Upper lobe of left lung (tissue), 6 donors: ENCODE data around the gene GSKIP. TPM values are rescaled to one million over a fixed set of nuclear protein-coding genes. Genes with fewer than 3 reads are reported as not detected.

Experiments
- ATAC-seq, 2 donors: fragments of 200-7000 bp; cut with Tn5 transposase; one replicate each; pipeline ENCODE4 v1.9.1; 2022; ENCODE audit warnings: mild to moderate bottlenecking in 2 of 2, moderate library complexity in 2 of 2; ENCODE audit not compliant: low FRiP score in 2 of 2
- DNase-seq, 2 donors: peaks; one replicate each; pipeline ENCODE4 v3.0.0-alpha.2; 2019 to 2020
- H3K27ac ChIP-seq, 4 donors: fragments of 200-600 bp; sonication (generic); one replicate each; pipeline ENCODE4 v1.5.1; 2016 to 2019
- H3K27me3 ChIP-seq, 4 donors: fragments of 200-600 bp; sonication (generic); one replicate each; pipeline ENCODE4 v1.5.1; 2017 to 2019
- H3K36me3 ChIP-seq, 4 donors: fragments of 200-600 bp; sonication (generic); one replicate each; pipeline ENCODE4 v1.5.1; 2016 to 2019
- H3K4me1 ChIP-seq, 4 donors: fragments of 200-600 bp; sonication (generic); one replicate each; pipeline ENCODE4 v1.5.1; 2018 to 2019
- H3K4me3 ChIP-seq, 4 donors: fragments of 200-600 bp; sonication (generic); one replicate each; pipeline ENCODE4 v1.5.1; 2017 to 2019; ENCODE audit warnings: mild to moderate bottlenecking in 2 of 4, moderate library complexity in 1 of 4
- H3K9me3 ChIP-seq, 4 donors: fragments of 200-600 bp; sonication (generic); one replicate each; pipeline ENCODE4 v1.5.1; 2018 to 2019
- CTCF ChIP-seq, 6 experiments: fragments of 450-650 bp in 4 of 6; fragments of 200-600 bp in 2 of 6; sonication (generic) in 2 of 6; IDR thresholded peaks; one replicate each; pipeline ENCODE4 v1.5.1; 2016 to 2019; ENCODE audit warnings: antibody characterized with exemption in 6 of 6
- EP300 ChIP-seq, 4 donors: sonication (generic); formaldehyde crosslinking; IDR thresholded peaks; one replicate each; pipeline ENCODE4 v1.5.1; 2017; ENCODE audit warnings: antibody characterized with exemption in 4 of 4, control low read depth in 2 of 4
- POLR2A ChIP-seq, 4 donors: fragments of 450-650 bp; IDR thresholded peaks; one replicate each; pipeline ENCODE4 v1.5.1; 2016 to 2017; ENCODE audit warnings: antibody characterized with exemption in 4 of 4, mild to moderate bottlenecking in 2 of 4
- POLR2AphosphoS5 ChIP-seq, 2 donors: sonication (generic); formaldehyde crosslinking; IDR thresholded peaks; one replicate each; pipeline ENCODE4 v1.5.1; 2017; ENCODE audit warnings: antibody characterized with exemption in 2 of 2
- WGBS, 2 donors: methylation state at CpG; one replicate each; pipeline ENCODE4 v1.1.5; 2017 to 2018; 5-methylcytosine and 5-hydroxymethylcytosine counted together
- total RNA-seq, 6 donors: library from RNA; depleted of rRNA in 4 of 6; stranded (reverse); fragments of >200 nt in 4 of 6; gene quantifications; one replicate each; pipeline versions ENCODE4 v1.1.0 to v1.2.1, GENCODE V29; 2016 to 2021
- donor health status: DM: no; HTN: no; CAD: no; lungs with moderate emphysema.
- donor health status: DM: no; HTN: yes; CAD: no; lungs with severe emphysema.

The GSKIP gene
- total RNA-seq, 6 donors from 2014 or later: 5.4 to 19.6 (median 14.3) TPM

DNA sequence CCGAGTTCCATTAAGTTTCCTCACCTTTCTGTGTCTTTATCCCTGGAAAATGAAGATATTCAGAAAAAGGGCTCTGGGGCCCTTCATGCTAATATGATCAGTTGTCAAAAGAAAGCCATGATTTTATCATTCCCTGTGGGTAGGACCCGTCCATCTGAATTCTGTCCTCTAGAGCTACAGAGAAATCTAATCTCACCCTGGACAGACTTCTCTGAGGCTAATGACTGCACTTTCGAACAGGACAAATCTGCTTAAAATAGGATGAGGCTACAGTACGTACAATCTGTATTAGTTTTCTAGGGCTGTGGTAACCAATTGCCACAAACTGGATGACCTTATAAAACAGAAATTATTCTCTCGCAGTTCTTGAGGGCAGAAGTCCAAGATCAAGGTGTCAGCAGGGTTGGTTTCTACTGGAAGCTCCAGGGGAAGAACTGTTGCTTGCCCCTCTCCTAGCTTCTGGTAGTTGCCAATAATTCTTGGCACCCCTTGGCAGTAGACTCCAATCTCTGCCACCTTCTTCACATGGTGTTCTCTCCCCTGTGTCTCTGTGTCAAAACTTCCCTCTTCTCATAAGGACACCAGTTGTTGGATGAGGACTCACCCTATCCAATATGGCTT lies 29.9 kb downstream of the GSKIP start:
- no peak for DNase-seq
- Histone ChIP-seq H3K9me3 (no peaks in the 10 kb centered on the region), H3K27ac (no peak overlapping the region), H3K27me3 (no peaks in the 10 kb centered on the region), H3K36me3 (no peaks in the 10 kb centered on the region), H3K4me1 (peaks cover 11 to 17% (median 13%) of the 10 kb centered on the region in 4 donors), H3K4me3 (no peak overlapping the region)
- ATAC-seq: no peak
- no peak for TF ChIP-seq CTCF (IDR thresholded peaks at IDR 0.05)
- TF ChIP-seq EP300 (IDR thresholded peaks at IDR 0.05): no peak
- TF ChIP-seq POLR2AphosphoS5 (IDR thresholded peaks at IDR 0.05): no peak
- TF ChIP-seq POLR2A (IDR thresholded peaks at IDR 0.05): no peak
- 94 to 96% methylated on average over 5 of the region's 5 CpGs for WGBS, 2 donors

DNA sequence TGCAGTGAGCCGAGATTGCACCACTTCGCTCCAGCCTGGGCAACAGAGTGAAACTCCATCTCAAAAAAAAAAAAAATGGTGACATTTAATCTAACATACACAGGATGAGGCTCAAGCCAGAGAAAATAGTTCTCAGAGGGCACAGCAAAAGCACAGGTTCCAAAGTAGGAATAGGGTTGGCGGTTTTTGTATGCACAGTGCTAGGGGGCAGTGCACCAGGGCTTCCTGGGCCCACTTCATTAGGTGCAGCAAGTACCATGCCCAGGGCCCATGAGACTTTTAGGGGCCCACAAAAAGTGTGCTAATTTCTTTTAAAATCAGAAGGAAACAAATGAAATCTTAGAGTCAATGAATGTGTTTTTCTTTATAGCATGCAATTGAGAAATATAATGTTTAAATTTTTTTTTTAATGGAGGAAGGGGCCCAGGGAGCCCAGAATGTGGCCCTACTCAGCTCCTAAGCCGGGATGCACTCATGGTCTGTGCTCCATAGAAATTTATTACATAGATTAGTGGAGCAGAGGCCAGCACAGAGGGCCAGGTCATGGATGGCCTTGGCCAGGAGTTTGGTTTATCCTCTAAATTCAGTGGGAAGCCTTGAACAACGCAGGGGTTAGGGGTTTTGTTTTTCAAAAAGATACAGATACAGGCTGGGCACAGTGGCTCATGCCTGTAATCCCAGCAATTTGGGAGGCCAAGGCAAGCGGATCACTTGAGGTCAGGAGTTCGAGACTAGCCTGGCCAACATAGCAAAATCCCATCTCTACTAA lies 30.9 kb downstream of the GSKIP start:
- Histone ChIP-seq H3K27ac (no peak overlapping the region), H3K4me1 (peaks cover 11 to 17% (median 13%) of the 10 kb centered on the region in 4 donors), H3K9me3 (no peaks in the 10 kb centered on the region), H3K27me3 (no peaks in the 10 kb centered on the region), H3K36me3 (no peaks in the 10 kb centered on the region), H3K4me3 (no peak overlapping the region)
- 92 to 93% methylated on average over 7 of the region's 7 CpGs for WGBS, 2 donors
- DNase-seq (no peak), ATAC-seq (no peak)
- TF ChIP-seq EP300 (IDR thresholded peaks at IDR 0.05) (no peak), CTCF (IDR thresholded peaks at IDR 0.05) (no peak), POLR2AphosphoS5 (IDR thresholded peaks at IDR 0.05) (no peak), POLR2A (IDR thresholded peaks at IDR 0.05) (no peak)

DNA sequence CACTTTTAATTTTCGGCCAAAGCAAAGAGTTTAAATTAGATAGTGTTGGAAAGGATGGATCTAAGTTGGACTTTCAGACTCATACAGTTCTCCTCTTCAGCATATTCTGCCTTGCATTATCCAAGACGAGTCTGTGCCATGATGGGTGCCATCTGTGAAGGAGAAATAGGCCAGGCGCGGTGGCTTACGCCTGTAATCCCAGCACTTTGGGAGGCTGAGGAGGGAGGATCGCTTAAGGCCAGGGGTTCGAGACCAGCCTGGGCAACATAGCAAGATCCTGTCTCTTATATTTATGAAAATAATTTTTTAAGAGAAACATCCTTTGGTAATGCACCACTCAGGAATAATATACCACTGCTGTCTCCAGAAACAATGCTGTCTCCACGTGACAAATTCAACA lies 35.1 kb downstream of the GSKIP start:
- ATAC-seq: no peak
- H3K36me3 ChIP-seq: no peaks in the 10 kb centered on the region
- 92% methylated on average over 8 of the region's 8 CpGs for WGBS, 2 donors

GRCh38 chr14:96398921-96399320 lies 35.6 kb downstream of the GSKIP start:
- no peak for TF ChIP-seq POLR2AphosphoS5 (IDR thresholded peaks at IDR 0.05)
- no peak for TF ChIP-seq POLR2A (IDR thresholded peaks at IDR 0.05)
- no peak for TF ChIP-seq EP300 (IDR thresholded peaks at IDR 0.05)
- no peak for TF ChIP-seq CTCF (IDR thresholded peaks at IDR 0.05)
- DNase-seq (no peak), ATAC-seq (no peak)
- Histone ChIP-seq H3K4me1 (peaks cover 0 to 6% (median 0%) of the 10 kb centered on the region in 4 donors), H3K9me3 (no peaks in the 10 kb centered on the region), H3K36me3 (no peaks in the 10 kb centered on the region), H3K27me3 (no peaks in the 10 kb centered on the region), H3K27ac (no peak overlapping the region), H3K4me3 (no peak overlapping the region)
- WGBS, 2 donors: 74 to 76% methylated on average over 5 of the region's 5 CpGs

More for the DNA sequence above, 35.1 kb downstream of the GSKIP start:
- peaks cover 0 to 4% (median 0%) of the 10 kb centered on the region in 4 donors for H3K4me1 ChIP-seq
- no peak for DNase-seq
- no peak overlapping the region for H3K4me3 ChIP-seq
- TF ChIP-seq EP300 (IDR thresholded peaks at IDR 0.05) (no peak), POLR2AphosphoS5 (IDR thresholded peaks at IDR 0.05) (no peak), CTCF (IDR thresholded peaks at IDR 0.05) (no peak), POLR2A (IDR thresholded peaks at IDR 0.05) (no peak)
- no peak overlapping the region for H3K27ac ChIP-seq
- no peaks in the 10 kb centered on the region for H3K9me3 ChIP-seq
- H3K27me3 ChIP-seq: no peaks in the 10 kb centered on the region
